ENCODE measurements around the gene PKD2L2.
"Not testable (repeated sequence)": the region's sequence is repeated elsewhere in the genome, so short reads cannot be mapped to it uniquely, and the experiment has no call there.

PKD2L2 gene

DNA sequence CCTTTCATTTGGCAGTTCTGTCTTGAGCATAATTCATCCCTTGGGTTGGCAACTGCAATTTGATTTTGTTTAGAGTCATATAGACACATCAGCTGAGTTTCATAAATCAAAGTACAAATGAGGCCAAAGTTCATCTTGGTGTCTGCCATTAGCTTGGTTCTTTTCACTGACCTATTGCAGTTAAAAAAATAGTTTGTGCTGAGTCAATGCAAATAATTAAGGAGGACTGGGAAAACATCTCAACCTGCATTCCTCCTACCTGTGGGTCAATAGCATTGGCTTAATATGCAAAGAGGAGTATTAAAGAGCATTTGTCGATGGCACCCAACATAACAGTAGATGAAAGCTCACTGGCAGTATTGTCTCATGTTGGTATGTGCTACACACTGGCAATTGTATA is 1.6 kb downstream of the PKD2L2 start:
- no peak for DNase-seq

DNA sequence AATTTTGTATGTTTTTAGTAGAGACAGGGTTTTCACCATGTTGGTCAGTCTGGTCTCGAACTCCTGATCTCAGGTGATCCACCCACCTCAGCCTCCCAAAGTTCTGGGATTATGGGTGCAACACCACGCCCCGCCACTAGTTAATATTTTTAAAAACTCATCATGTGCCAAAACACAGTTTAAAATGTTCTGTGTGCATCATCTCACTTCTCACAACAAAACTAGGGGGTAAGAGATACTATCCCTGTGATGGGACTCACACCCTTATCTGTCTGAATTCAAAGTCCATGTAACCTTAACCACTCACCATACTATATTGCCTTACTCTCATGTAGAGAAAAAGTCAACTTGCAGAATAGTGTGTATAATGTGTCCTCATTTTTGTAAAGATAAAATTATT is 2.6 kb downstream of the PKD2L2 start:
- no peak for DNase-seq

DNA sequence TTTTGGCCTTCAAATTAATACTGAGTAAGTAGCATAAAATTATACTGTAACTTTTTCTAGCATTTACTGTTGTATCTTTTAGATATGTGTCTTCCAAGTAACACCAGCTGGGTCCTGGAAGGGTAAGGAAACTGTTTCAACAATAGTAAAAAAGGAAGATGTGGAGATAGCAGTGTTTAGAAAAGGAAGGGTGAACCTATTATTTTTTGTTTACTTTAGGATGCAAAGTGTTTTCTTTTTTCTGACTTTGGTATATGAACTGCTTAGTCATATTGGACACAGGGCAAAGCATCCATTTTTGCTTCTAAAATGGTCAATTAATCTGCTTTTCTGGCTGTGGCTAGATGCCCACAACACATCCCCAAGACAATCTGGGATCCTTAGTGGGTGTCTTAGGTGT is 5.3 kb downstream of the PKD2L2 start:
- DNase-seq, result no peak

DNA sequence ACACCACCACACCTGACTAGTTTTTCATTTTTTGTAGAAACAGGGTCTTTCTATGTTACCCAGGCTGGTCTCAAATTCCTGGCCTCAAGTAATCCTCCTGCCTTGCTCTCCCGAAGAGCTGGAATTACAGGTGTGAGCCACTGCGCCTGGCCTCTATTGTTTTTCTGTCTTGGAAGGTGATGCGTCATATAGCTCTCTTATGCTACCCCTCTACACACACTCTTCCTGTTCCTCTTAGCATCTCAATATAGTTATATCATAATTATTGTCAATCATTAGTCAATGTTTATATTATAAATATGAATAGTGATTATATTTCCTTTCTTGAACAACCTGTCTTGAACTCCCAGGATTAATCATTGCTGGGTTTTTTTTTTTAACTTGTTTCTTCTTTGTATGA is 7.3 kb downstream of the PKD2L2 start:
- no peak for DNase-seq

DNA sequence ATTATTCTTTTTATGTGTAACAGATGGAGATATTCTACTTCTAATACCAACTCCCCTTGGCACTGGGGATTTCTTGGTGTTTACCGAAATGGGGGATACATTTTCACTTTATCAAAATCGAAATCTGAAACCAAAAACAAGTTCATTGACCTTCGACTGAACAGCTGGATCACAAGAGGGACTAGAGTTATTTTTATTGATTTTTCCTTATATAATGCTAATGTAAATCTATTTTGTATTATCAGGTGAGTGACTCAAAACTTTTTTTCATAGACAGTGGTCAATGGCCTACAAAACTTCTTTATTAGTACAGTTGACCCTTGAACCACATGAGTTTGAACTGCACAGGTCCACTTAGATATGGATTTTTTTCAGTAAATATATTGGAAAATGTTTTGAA is 10.2 kb downstream of the PKD2L2 start:
- DNase-seq, result no peak

DNA sequence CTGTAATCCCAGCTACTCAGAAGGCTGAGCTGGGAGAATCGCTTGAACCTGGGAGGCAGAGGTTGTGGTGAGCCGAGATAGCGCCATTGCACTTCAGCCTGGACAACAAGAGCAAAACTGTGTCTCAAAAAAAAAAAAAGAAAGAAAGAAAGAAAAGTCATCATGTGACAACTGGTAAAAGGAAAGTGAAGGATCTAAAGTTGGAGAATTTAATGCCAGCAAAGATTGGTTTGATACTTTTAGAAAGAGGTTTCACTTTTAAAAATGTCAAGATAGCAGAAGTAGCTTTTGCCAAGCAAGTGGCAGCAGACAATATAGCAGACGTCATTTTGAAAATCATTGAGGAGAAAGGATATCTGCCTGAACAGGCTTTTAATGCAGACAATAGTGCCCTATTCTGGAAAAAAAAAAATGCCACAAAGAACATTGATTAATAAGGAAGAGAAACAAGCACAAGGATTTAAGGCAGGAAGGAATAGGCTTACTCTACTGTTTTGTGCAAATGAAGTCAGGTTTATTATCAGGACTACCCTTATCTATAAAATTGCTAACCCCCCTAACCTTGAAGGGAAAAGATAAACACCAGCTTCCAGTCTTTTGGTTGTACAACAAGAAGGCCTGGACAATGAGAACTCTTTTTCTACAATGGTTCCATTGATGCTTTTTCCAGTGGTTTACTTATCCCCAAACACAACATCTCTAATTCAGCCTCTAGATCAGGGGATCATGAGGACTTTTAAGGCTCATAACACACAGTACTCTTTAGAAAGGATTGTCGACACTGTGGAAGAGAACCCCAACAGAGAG is 12.0 kb downstream of the PKD2L2 start:
- no peak for DNase-seq

DNA sequence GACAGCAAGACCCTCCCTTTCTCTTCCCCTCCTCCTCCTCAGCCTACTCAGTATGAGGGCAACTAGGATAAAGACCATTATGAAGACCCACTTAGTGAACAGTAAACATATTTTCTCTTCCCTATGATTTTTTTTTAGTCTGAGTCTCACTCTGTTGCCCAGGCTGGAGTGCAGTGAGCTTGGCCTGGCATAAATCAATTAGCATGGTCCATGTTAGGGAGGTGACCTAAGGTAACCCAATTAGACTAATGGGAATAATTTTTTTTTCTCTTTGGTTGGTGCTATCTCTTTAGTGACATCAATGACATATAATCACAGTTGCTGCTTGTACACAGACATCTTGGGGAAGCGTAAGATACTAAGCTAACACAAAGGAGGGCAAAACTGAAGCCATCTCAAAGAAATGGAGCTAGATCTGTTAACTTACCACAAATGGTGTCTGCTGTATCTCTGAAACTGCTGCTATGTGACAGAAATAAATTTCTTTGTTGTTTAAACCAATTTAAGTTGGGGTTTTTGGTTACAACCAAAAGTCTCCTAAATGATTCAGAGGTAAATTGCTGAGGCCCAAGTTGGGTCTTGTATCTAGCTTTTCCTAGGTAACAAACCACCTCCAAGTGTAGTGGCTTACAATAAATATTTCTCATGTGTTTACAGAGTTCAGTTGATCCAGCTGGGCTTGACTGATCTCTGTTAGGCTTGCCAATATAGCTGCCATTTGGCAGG is 13.3 kb downstream of the PKD2L2 start:
- DNase-seq, result no peak

DNA sequence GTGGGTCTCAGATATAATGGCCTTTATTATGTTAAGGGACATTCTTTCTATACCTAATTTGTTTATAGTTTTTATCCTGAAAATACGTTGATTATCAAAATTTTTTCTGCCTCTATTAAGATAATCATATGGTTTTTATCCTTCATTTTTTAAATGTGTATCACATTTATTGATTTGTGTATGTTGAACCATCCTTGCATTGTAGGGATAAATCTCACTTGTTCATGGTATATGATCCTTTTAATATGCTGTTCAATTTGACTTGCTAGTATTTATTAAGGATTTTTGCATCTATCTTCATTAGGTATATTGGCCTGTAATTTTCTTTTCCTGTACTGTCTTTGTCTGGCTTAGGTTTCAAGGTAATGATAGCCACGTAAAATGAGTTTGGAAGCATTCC is 25.5 kb downstream of the PKD2L2 start:
- DNase-seq, result no peak

DNA sequence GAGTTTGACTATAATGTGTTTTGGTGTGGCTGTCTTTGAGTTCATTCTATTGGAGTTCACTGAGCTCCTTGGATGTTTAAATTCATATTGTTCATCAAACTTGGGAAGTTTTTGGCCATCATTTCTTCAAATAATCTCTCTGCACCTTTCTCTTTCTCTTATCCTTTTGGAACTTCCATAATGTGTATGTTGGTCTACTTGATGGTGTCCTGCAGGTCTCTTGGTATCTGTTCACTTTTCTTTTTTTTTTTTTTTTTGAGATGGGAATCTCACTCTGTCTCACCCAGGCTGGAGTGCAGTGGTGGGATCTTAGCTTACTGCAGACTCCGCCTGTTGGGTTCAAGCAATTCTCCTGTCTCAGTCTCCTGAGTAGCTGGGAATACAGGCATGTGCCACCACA is 27.7 kb downstream of the PKD2L2 start:
- no peak for DNase-seq

DNA sequence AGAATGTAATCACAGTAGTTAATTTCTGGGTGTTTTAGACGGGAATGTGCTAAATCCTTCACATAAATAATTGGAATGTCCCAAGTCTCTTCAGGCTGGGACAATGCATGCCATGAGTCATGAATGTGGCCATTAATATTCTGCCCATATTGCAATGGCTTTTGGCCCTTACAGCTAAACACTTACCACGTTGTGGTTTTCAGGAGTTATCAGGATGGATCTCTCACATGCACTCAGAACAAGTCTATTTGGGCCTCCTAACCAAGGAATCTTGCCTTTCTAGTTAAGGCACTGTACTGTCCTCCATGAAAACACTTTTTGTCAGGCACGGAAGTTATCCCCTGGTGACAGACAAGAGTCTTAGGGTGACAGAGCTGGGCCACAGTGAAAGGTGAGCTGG is 32.7 kb downstream of the PKD2L2 start:
- no peak for DNase-seq

DNA sequence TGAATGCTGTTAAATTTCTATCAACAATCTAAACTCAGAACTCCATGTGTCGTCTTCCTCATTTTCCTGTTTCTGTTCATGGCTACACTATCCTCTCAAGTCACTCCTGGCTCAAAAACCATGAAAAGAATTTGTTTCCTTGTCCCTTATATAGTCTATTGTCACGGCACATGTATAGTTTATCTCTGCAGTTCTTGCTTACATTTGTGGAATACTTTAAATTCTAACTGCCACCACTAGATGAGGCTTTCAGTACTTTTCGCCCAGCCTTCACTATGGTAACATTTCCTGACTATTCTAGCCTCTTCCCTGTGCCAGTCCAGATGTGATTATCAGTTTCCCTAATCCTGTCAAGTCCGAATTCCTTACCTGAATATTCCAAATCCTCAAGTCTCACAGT is 34.6 kb downstream of the PKD2L2 start:
- no peak for DNase-seq

DNA sequence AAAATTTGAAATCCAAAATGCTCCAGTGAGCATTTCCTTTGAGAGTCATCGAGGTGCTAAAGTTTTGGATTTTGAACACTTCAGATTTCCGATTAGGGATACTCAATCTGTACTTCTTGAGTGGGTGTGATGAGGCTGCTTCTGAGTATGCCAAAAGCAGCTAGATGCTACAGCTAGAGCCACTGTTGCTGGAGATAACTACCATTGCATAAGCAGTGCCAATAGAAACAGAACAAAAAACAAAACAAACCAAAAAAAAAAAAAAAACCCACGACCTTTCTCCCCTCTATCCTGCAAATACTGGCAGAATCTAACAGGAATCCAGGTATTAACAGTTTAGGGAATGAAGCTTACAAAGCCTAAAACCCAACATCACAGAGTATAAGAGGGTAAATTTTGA is 43.5 kb downstream of the PKD2L2 start:
- no peak for DNase-seq

DNA sequence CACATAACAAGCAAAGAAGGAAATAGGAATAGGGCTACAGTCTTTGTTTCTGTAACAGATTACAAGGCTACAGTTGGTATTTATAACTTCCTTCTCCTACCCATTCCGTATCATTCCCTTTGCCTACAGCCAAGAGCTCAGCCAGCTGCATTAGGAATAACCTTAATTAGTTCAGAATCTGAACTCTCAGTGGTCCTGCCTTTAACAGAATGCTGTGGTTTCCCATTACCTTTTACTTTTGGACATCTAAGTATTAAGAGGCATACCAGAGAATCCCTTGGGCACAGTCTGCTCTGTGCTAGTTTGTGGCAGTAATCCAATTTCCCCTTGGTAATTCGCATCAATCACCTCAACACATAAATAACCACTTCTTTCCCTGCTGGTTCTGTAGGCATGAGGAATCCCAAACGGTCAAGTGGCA is 44.2 kb downstream of the PKD2L2 start:
- no peak for DNase-seq

DNA sequence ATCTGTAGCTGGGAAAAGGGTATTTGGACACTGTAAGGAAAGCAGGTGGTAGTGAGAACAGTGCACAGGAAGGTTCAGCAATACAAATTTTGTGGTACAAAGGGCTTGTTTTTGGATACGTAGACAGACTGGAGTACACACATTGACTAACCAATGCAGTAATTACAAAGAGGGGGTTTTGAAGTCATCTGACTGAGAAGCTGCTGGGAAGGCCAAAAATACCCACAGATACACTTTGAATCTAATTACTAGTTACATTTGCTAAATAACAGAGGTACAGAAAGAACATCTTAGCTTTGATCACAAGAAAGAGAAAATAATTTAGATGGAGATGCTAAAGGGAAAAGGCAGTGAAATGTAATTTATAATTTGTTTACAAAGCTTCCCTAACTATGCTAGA is 45.9 kb downstream of the PKD2L2 start:
- DNase-seq, result no peak

DNA sequence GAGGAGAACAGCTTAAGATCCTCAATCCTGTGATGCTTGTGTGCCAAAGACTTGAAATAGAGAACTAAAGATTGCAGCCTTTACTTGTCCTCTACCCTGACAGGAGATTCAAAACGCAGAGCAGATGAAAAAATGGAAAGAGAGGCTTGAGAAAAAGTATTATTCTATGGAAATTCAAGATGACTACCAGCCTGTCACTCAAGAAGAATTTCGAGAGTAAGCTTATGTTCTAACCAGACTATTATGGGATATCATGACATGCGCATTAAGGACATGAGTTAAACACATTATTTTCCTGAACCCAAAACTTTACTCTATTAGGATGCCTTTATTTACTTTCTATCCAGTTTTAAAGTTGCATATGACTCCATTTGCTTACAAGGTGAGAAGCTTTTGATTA is 46.4 kb downstream of the PKD2L2 start:
- DNase-seq, result no peak

DNA sequence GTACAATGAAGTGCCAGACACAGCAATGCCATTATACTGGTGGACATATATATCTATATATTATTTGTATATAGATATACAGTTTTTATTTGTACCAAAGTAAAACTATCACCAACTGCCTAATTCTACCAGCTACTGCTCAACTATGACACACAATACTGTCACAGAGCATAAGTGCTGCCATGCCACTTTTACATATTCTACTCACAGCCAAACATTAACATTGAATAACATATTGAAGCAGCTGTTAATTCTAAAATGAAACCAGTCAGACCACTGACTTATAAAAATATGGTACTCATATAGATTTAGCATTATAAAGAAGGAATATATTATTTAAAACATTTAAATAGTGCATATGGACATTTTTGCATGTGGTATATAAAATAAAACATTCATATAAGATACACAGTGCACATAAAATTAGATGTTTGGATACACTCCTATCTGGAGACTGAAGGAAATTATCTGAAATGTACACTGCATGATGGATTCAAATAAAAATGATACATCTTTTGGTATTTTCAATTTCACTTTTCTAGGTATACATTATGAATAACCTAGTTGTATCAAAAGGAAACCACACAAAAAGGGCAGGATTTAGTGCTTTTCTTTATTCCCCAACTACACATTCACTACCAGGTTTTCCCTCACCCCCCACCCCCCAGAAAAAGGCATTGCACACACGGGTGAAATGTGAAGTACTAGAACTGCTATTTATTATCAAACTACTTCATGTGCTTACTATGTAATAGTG is 48.9 kb downstream of the PKD2L2 start:
- no peak for DNase-seq

DNA sequence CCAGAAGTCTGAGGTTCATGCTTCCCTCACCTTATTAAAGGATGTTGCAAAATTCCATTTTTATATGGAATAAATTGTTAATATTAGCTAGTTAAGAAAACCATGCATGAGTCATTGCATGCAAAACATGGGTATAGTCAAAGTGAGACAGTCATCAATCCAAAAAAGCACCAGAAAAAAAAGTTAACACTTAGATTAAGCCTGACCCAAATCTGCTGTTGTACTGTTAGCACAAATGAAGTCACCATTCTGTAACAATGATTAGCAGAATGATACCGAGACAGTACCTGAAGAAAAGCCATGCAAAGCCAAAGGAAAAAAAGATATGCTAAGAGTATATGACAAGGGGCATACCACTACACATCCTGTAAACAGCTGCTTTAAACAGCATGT is 49.5 kb downstream of the PKD2L2 start:
- DNase-seq, result no peak

DNA sequence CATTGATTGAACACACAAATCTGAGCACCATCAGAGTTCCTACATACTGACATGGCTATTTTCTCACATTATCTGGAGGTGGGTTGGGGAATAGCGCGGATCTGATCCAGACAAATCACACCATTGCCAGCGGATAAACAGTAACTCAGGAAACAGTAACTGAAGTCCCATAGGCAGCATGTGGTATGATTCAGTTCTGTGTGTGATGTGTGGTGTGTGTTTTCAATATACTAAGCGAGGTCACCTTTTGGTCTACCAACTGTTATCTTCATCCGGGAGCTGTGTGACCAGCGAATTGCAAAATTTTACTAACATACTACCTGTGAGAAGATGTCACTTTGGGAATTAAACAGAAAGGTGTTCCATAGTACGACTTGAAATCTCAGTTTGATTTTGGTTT is 50.1 kb downstream of the PKD2L2 start:
- DNase-seq, result no peak

DNA sequence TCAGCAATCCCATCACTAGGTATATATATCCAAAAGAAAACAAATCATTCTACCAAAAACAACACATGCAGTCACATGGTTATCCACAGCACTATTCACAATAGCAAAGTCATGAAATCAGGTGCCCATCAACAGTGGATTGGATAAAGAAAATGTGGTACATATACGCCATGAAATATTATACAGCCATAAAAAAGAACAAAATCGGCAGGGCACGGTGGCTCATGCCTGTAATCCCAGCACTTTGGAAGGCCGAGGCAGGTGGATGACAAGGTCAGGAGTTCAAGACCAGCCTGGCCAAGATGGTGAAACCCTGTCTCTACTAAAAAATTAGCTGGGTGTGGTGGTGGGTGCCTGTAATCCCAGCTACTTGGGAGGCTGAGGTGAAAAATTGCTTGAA is 55.0 kb downstream of the PKD2L2 start:
- not testable (repeated sequence) for DNase-seq

DNA sequence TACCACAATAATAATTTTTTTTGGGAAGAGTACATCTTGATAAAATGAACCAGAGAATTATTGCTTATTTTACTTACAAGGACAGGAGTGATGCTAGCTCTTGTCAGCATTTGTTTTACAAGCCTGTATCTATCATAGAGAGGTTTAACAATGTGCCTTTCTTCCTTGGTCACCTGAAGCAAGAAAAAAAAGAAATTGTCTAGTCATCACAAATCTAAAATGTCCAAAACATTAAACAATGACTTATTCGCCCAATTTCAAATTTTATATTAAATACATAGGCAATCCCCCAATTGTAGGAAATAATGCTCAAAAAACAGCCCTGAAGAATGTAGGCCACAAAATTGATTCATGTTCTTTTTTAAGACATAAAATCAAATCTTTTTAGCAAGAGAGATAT is 56.6 kb downstream of the PKD2L2 start:
- no peak for DNase-seq

DNA sequence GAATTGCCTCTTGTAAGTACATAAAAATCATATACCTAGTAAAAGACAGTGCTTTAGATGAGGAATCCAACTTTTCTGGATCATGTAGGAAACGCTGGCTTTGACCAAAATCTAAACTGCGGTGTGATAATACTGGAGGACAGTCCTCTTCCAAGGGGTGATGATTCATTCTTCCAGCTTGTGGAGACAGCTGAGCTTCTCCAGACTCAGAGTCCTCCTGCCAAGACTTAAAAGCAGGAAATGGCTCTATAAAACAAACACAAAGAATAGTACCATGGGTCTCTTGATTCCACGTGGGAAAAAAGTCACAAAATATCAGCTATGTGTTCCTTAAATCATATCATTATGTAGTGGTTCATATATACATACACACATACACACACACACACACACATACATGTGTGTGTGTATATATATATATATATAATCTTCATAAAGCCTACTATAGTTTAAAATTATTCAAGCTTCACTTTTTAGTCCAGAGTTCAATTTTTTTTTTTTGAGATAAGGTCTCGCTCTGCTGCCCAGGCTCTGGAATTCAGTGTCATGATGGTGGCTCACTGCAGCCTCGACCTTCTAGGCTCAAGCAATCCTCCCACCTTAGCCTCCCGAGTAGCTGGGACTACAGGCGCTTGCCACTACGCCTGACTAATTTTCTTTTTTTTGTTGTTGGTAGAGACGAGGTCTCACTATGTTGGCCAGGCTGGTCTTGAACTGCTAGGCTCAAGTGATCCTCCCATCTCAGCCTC is 65.0 kb downstream of the PKD2L2 start:
- DNase-seq, result no peak

DNA sequence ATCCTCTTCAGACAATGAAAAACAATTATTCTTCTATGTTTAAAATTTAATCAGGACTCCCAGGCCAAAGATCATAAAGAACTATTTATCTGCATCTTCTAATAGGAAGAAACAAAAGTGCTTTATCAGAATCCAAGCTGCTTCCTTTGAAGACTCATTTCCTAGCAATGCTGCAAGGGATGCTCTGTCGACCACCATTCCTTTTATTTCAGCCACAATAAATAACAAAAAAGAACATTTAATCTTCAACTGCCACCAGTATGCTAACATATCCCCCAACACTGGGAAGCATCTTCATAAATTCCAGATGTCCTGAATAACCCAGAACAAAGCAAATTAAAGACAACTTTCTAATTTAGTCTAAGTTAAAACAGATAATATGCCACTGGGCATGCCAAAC is 68.7 kb downstream of the PKD2L2 start:
- DNase-seq, result no peak

DNA sequence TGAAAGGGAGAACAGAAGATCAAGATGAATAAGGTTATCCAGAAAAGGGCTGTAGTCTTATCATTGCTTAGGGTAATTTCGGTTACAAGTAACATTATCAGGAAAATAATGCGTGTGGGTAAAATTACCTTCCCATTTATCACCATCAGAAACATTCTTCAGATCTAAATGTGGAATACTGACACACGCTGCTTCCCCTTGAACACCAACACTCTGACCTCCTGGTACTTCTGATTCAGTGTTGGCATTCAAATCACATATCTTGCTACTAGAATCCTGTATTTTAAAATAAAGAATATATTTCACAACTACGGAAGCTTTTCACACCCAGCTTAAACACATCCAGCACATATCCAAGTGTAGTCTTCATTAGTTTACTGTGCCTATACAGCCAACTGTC is 70.2 kb downstream of the PKD2L2 start:
- no peak for DNase-seq
